WI38 (cell line): ENCODE data around the gene HIC1.

Experiments used
- H3K4me3 ChIP-seq: 2 replicates; pipeline ENCODE4 v1.5.1; 2011; ENCODE audit warnings: low read depth, mild to moderate bottlenecking, control low read depth, low read length
- TF ChIP-seq, protein P1 (sequence below): IDR thresholded peaks from 2 replicates; pipeline ENCODE4 v1.5.1; 2012; ENCODE audit warnings: low read depth, mild to moderate bottlenecking, control low read depth, low read length

The HIC1 gene

DNA sequence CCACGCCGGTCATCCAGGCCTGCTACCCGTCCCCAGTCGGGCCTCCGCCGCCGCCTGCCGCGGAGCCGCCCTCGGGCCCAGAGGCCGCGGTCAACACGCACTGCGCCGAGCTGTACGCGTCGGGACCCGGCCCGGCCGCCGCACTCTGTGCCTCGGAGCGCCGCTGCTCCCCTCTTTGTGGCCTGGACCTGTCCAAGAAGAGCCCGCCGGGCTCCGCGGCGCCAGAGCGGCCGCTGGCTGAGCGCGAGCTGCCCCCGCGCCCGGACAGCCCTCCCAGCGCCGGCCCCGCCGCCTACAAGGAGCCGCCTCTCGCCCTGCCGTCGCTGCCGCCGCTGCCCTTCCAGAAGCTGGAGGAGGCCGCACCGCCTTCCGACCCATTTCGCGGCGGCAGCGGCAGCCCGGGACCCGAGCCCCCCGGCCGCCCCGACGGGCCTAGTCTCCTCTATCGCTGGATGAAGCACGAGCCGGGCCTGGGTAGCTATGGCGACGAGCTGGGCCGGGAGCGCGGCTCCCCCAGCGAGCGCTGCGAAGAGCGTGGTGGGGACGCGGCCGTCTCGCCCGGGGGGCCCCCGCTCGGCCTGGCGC, 2.4 kb downstream of the HIC1 start:
- TF ChIP-seq, protein P1, sequence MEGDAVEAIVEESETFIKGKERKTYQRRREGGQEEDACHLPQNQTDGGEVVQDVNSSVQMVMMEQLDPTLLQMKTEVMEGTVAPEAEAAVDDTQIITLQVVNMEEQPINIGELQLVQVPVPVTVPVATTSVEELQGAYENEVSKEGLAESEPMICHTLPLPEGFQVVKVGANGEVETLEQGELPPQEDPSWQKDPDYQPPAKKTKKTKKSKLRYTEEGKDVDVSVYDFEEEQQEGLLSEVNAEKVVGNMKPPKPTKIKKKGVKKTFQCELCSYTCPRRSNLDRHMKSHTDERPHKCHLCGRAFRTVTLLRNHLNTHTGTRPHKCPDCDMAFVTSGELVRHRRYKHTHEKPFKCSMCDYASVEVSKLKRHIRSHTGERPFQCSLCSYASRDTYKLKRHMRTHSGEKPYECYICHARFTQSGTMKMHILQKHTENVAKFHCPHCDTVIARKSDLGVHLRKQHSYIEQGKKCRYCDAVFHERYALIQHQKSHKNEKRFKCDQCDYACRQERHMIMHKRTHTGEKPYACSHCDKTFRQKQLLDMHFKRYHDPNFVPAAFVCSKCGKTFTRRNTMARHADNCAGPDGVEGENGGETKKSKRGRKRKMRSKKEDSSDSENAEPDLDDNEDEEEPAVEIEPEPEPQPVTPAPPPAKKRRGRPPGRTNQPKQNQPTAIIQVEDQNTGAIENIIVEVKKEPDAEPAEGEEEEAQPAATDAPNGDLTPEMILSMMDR: no peak
- peak overlapping the region; percentile 70 for H3K4me3 ChIP-seq

DNA sequence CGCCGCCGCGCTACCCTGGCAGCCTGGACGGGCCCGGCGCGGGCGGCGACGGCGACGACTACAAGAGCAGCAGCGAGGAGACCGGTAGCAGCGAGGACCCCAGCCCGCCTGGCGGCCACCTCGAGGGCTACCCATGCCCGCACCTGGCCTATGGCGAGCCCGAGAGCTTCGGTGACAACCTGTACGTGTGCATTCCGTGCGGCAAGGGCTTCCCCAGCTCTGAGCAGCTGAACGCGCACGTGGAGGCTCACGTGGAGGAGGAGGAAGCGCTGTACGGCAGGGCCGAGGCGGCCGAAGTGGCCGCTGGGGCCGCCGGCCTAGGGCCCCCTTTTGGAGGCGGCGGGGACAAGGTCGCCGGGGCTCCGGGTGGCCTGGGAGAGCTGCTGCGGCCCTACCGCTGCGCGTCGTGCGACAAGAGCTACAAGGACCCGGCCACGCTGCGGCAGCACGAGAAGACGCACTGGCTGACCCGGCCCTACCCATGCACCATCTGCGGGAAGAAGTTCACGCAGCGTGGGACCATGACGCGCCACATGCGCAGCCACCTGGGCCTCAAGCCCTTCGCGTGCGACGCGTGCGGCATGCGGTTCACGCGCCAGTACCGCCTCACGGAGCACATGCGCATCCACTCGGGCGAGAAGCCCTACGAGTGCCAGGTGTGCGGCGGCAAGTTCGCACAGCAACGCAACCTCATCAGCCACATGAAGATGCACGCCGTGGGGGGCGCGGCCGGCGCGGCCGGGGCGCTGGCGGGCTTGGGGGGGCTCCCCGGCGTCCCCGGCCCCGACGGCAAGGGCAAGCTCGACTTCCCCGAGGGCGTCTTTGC, 3.1 kb downstream of the HIC1 start:
- TF ChIP-seq, protein P1: no peak
- peak overlapping the region; percentile 70 for H3K4me3 ChIP-seq

DNA sequence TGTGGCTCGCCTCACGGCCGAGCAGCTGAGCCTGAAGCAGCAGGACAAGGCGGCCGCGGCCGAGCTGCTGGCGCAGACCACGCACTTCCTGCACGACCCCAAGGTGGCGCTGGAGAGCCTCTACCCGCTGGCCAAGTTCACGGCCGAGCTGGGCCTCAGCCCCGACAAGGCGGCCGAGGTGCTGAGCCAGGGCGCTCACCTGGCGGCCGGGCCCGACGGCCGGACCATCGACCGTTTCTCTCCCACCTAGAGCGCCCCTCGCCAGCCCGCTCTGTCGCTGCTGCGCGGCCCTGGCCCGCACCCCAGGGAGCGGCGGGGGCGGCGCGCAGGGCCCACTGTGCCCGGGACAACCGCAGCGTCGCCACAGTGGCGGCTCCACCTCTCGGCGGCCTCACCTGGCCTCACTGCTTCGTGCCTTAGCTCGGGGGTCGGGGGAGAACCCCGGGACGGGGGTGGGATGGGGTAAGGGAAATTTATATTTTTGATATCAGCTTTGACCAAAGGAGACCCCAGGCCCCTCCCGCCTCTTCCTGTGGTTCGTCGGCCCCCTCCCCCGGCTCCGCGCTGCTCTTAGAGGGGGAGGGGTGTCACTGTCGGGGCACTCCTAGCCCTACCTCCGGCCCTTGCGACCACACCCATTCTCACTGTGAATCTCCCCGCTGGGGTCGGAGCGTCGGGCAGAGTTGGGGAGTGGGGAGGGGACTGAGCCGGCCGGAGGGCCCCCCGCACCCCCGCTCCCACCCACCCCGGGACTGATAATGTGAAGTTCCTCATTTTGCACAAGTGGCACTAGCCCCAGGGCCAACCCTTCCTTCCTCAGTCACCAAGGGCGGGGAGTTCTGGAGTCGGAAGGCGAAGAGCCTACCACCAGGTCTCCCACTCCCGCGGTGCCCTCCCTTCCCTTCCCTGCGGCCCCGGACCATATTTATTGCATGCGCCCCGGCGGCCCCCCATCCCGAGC, 4.0 kb downstream of the HIC1 start:
- TF ChIP-seq, protein P1: peak; percentile 71

DNA sequence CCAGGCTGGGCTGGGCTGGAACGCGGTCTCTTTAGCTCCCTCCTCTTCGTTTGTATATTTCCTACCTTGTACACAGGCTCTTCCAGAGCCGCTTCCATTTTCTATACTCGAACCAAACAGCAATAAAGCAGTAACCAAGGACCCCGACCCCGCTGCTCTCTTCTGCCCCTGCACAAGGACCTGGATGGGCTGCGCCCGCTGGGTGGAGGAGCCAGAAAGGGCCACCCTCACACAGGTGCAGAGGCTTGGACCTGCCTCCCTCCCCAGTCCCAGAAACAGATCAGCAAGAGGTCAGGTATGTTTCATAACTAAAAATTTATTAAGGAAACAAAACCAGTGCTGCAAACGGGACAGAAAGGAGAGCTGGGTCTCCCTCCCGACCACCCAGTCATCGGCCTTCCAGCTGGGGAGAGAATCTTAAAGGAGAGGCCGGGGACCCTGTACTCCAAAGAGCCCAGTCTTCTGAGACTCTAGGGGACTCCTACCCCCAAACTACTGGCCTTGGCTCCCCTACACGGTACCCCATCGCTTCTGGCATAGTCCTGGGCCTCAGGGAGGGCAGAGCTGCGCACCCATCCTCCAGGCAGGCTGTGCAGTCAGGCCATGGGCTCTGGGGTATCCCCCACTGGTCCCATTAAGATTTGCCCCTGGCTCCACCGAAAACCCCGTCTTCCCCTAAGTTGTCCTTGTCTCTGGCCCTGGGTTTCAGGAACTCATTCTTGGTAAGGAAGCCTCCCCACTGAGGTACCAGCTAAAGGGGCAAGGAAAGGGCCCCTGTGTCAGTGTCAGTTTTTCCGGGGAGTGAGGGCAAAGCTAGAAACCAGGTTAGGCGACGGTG, 4.9 kb downstream of the HIC1 start:
- H3K4me3 ChIP-seq: no peak overlapping the region
- TF ChIP-seq, protein P1: no peak

More for the DNA sequence above, 4.0 kb downstream of the HIC1 start:
- 0 out of 2 replicates have a peak overlapping the region, but pooled peaks have one; percentile 10 for H3K4me3 ChIP-seq

DNA sequence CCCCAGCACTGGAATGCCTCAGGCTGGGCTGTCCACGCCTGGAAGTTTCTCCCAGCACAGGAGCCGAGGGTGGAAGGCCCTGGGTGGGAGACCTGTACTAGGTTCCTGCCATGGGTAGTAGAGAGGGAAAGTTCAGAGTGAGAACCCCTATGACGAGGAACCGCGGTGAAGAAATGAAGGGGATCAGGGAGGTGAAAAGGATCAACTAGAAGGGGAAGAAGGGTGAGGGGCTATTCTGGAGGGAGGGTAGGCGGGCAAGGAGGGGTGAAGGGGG, 5.4 kb downstream of the HIC1 start:
- TF ChIP-seq, protein P1: no peak
- H3K4me3 ChIP-seq: no peak overlapping the region

DNA sequence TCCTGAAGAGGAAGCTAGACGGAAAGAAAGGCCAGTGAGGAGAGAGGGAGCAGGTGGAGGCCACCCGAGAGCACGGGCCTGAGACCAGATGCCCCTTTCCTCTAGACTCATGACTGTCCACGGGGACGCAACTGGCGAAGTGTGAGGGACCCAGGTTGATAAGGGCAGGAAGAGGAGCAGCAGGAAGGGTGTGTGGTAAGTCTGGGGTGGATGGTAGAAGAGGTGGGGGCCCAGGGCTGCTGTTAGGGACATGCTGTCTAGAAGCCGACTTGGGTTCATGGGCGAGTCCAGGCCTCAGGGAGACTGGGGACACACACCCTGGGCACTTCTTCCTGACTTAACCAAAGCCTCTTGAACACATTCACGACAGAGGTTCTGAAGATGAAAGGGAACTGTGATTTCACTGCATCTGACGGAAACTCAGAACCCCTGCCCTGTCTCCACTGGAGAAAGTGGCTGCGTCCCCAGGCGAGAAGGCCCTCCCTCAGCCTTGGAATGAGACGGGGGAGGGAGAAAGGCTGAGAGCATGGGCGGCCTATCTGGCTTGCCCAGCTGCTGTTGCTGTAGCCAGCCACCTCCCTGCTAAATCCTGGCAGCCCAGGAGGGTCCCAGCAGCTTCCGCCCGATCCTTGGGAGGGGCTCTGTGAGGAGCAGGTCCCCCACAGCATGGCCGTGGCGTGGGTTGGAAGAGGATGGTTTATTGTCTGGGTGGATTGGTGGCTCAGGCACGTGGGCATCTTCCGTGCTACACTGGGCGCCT, 6.0 kb downstream of the HIC1 start:
- TF ChIP-seq, protein P1: no peak

More for the DNA sequence above, 6.0 kb downstream of the HIC1 start:
- no peak overlapping the region for H3K4me3 ChIP-seq
